Mesendoderm (in vitro differentiated cells): ENCODE results near the gene SSR2.

Source experiments
- DNase-seq: peaks from one replicate; pipeline ENCODE4 v3.0.0; 2013
- H2AK5ac ChIP-seq: 2 replicates; pipeline ENCODE4 v1.6.1; 2013; ENCODE audit warnings: low read length, inconsistent platforms
- H2BK120ac ChIP-seq: 2 replicates; pipeline ENCODE4 v1.6.1; 2013; ENCODE audit warnings: low read depth, mild to moderate bottlenecking, low read length, moderate library complexity, mixed read lengths
- H2BK15ac ChIP-seq: replicated peaks from 2 replicates; pipeline ENCODE4 v1.6.1; 2013; ENCODE audit warnings: low read depth, mild to moderate bottlenecking, moderate library complexity
- H2BK5ac ChIP-seq: 2 replicates; pipeline ENCODE4 v1.6.1; 2013; ENCODE audit warnings: low read length, inconsistent platforms
- H3K18ac ChIP-seq: 2 replicates; pipeline ENCODE4 v1.6.1; 2013; ENCODE audit warnings: mild to moderate bottlenecking, low read length, mixed read lengths
- H3K23ac ChIP-seq: one replicate; pipeline ENCODE4 v1.6.1; 2013; ENCODE audit warnings: low read length
- H3K27ac ChIP-seq: 2 replicates; pipeline ENCODE4 v1.5.1; 2013; ENCODE audit warnings: low read depth, mild to moderate bottlenecking, inconsistent platforms, low read length, moderate library complexity
- H3K27me3 ChIP-seq: 2 replicates; pipeline ENCODE4 v1.6.1; 2013; ENCODE audit warnings: low read length, control low read depth, mild to moderate bottlenecking, inconsistent platforms; ENCODE audit not compliant: insufficient read depth, poor library complexity
- H3K36me3 ChIP-seq: 2 replicates; pipeline ENCODE4 v1.6.1; 2013; ENCODE audit warnings: low read length, inconsistent platforms; ENCODE audit not compliant: control insufficient read depth, insufficient read depth
- H3K4ac ChIP-seq: one replicate; pipeline ENCODE4 v1.6.1; 2013; ENCODE audit warnings: low read depth, mild to moderate bottlenecking, low read length, moderate library complexity
- H3K4me1 ChIP-seq: 2 replicates; pipeline ENCODE4 v1.6.1; 2013; ENCODE audit warnings: low read depth, low read length, inconsistent platforms; ENCODE audit not compliant: control insufficient read depth
- H3K4me2 ChIP-seq: 2 replicates; pipeline ENCODE4 v1.6.1; 2013; ENCODE audit warnings: low read length
- H3K4me3 ChIP-seq: 2 replicates; pipeline ENCODE4 v1.5.1; 2013; ENCODE audit warnings: mild to moderate bottlenecking, low read length
- H3K56ac ChIP-seq: one replicate; pipeline ENCODE4 v1.6.1; 2013; ENCODE audit warnings: low read length
- H3K79me1 ChIP-seq: 2 replicates; pipeline ENCODE4 v1.6.1; 2013; ENCODE audit warnings: low read length, inconsistent platforms
- H3K79me2 ChIP-seq: 2 replicates; pipeline ENCODE4 v1.6.1; 2013; ENCODE audit warnings: mild to moderate bottlenecking, low read length; ENCODE audit not compliant: control insufficient read depth, insufficient read depth
- H3K9ac ChIP-seq: 2 replicates; pipeline ENCODE4 v1.6.1; 2013; ENCODE audit warnings: low read length, inconsistent platforms
- H4K5ac ChIP-seq: one replicate; pipeline ENCODE4 v1.6.1; 2013; ENCODE audit warnings: low read length
- H4K8ac ChIP-seq: one replicate; pipeline ENCODE4 v1.6.1; 2013; ENCODE audit warnings: low read depth, mild to moderate bottlenecking, control low read depth, low read length, moderate library complexity
- WGBS: extraction: QIAGEN DNeasy Blood & Tissue Kit; methylation state at CpG from one replicate; pipeline ENCODE4 v1.1.7; 2013; ENCODE audit warnings: low lambda C conversion rate, missing lambda C conversion rate; ENCODE audit not compliant: insufficient coverage; ENCODE audit errors: extremely low coverage; 5-methylcytosine and 5-hydroxymethylcytosine counted together

Gene SSR2

GRCh38 chr1:156056326-156056849, 35.6 kb upstream of the SSR2 start:
- Histone ChIP-seq H3K27ac (no peak overlapping the region), H2BK15ac (no peak overlapping the region), H2BK5ac (no peak overlapping the region), H3K27me3 (no peaks in the 10 kb centered on the region), H4K8ac (no peak overlapping the region), H3K36me3 (no peaks in the 10 kb centered on the region), H3K79me2 (peaks cover 16% of the 10 kb centered on the region), H3K4me2 (no peak overlapping the region), H3K4me1 (peaks cover 4% of the 10 kb centered on the region), H3K9ac (no peak overlapping the region), H3K79me1 (peaks cover 10% of the 10 kb centered on the region), H3K23ac (no peak overlapping the region), H3K4me3 (no peak overlapping the region), H2AK5ac (no peak overlapping the region), H3K18ac (no peak overlapping the region), H3K4ac (no peak overlapping the region), H4K5ac (no peak overlapping the region), H3K56ac (no peak overlapping the region), H2BK120ac (no peak overlapping the region)
- DNase-seq, result no peak
- WGBS, result no CpG with 5 or more reads among the region's 1 CpG

DNA sequence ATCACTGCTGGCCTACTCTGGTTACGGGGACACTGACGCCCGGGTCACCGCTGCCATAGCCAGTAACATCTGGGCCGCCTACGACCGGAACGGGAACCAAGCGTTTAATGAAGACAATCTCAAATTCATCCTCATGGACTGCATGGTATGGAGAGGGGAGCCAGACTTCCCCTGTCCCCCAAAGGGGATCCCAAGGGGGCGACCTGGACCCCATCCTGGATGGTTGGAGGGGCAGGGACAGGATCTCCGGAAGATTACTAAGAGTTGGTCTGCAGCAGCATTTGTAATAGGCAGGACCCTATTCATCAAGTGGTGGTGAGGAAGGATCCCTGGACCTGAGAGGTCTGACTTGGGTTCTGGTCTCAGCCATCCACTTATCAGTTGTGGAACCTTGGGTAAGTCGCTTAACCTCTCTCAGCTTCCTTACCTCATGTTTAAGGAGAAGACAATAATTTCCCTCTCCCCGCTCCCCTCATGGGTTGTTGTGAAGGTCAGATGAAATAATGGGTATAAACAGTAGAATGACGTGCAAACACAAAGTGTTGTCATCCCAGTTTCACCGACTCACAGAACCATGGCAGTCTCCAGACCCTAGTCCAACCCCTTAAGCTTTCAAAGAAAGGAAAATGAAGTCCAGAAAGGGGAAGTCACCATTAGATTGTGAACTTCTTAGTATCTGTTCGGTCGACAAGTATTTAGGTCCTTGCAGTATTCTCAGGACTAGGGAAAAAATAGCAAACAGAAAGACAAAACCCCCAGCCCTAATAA, 34.7 kb upstream of the SSR2 start:
- peak overlapping the region; percentile 61 for H3K4me3 ChIP-seq
- no peak overlapping the region for H3K18ac ChIP-seq
- H3K4me2 ChIP-seq, result peak overlapping the region; percentile 100
- no CpG with 5 or more reads among the region's 17 CpGs for WGBS
- H3K9ac ChIP-seq, result peak overlapping the region; percentile 97
- no peak for DNase-seq
- H3K79me2 ChIP-seq, result peaks cover 16% of the 10 kb centered on the region
- peaks cover 4% of the 10 kb centered on the region for H3K4me1 ChIP-seq
- H2BK15ac ChIP-seq, result no peak overlapping the region
- peak overlapping the region; percentile 88 for H2AK5ac ChIP-seq
- peak overlapping the region; percentile 18 for H3K27ac ChIP-seq
- peak overlapping the region; percentile 18 for H3K4ac ChIP-seq
- H3K23ac ChIP-seq, result peak overlapping the region; percentile 1
- no peak overlapping the region for H4K8ac ChIP-seq
- H3K79me1 ChIP-seq, result peaks cover 12% of the 10 kb centered on the region
- no peak overlapping the region for H4K5ac ChIP-seq
- no peaks in the 10 kb centered on the region for H3K27me3 ChIP-seq
- H3K36me3 ChIP-seq, result no peaks in the 10 kb centered on the region
- no peak overlapping the region for H2BK120ac ChIP-seq
- H2BK5ac ChIP-seq, result no peak overlapping the region
- H3K56ac ChIP-seq, result peak overlapping the region; percentile 100

DNA sequence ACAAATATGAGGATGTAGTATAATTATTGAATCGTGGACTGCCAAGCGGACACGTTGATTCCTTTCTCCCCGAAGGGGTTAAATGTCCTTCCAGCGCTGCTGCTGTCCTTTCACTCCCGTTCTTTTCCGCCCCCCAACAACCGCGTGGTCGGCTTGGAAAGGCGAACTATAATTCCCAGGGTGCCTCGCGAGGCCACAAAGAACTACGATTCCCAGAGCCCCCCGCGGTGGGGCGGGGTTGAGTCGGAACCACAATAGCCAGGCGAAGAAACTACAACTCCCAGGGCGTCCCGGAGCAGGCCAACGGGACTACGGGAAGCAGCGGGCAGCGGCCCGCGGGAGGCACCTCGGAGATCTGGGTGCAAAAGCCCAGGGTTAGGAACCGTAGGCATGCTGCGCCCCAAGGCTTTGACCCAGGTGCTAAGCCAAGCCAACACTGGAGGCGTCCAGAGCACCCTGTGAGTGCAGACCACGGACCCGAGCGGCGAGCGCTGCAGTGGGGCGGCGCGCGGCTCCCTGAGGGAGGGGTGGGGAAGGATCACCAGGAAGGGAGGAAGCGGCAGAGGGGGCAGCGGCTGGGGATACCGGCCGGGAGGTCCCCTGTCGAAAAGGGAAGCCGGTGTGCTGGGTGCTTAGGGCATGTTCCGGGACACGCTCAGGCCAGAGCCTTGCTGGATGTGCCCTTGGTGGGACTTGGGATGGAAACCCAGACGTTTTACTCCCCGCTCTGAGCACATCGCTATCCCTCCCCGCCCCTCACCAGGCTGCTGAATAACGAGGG, 33.9 kb upstream of the SSR2 start, which contains the start of gene LAMTOR2:
LAMTOR2 (plus strand) TSS at position 283 of the 781 bp plus-strand sequence; CDS start at position 391, 108 bp downstream.
- Histone ChIP-seq H3K4me2 (peak within 1 kb of the TSS; percentile 100), H3K9ac (peak within 1 kb of the TSS; percentile 97), H3K36me3 (no peaks in the 10 kb centered on the region), H2BK15ac (no peak within 1 kb of the TSS), H2BK5ac (peak within 1 kb of the TSS; percentile 94), H3K27me3 (no peaks in the 10 kb centered on the region), H3K27ac (peak within 1 kb of the TSS; percentile 90), H3K4me1 (peaks cover 4% of the 10 kb centered on the region), H2AK5ac (peak within 1 kb of the TSS; percentile 88), H3K79me1 (peaks cover 12% of the 10 kb centered on the region), H3K4ac (peak within 1 kb of the TSS; percentile 85), H3K4me3 (peak within 1 kb of the TSS; percentile 61), H4K5ac (no peak within 1 kb of the TSS), H3K23ac (peak within 1 kb of the TSS; percentile 1), H2BK120ac (peak within 1 kb of the TSS; percentile 48), H4K8ac (peak within 1 kb of the TSS; percentile 0), H3K18ac (peak within 1 kb of the TSS; percentile 98), H3K56ac (peak within 1 kb of the TSS; percentile 100), H3K79me2 (peaks cover 16% of the 10 kb centered on the region)
- WGBS, result no CpG with 5 or more reads among the region's 53 CpGs
- DNase-seq, result peak; percentile 99

DNA sequence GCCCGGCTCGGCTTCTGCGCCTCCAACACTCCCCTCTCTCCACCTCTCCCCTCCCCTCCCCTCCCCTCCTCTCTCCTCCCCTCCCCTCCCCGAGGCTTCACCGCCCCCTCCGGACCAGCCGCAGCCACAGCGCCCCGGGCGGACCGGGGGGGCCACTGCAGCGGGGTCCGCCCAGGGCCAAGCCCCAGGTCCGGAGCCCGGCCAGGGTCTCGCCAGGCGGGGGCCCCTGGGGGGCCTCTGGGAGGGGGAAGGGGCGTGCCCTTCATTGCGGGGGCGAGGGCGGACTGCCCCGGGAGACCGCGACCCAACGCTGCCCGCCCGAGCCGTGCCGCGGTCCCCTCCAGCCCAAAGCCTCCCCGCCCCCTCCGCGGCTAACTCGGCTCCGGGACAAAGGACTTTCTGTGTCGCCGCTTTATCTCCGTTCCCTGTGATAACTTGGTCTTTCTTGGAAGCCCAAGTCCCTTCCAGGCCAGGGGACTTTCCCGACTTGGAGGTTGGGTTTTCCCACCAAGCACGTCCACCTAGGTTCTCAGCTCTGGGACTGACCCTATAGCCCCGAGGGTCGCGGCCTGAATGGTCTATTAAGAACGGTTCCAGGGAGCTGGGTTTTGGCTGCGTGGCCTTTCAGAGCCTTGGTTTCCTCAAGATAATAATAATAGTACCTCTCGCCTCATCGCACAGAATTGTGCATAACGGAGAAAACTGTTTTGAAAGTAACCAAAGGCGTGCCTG, 33.2 kb upstream of the SSR2 start, which contains the start of gene UBQLN4:
UBQLN4 (minus strand) TSS at position 31 of the 732 bp plus-strand sequence. CDS start 97 bp downstream, outside the sequence.
- H3K9ac ChIP-seq, result peak within 1 kb of the TSS; percentile 97
- H3K4me2 ChIP-seq, result peak within 1 kb of the TSS; percentile 76
- peak within 1 kb of the TSS; percentile 84 for H3K4me3 ChIP-seq
- peaks cover 16% of the 10 kb centered on the region for H3K79me2 ChIP-seq
- H3K27me3 ChIP-seq, result no peaks in the 10 kb centered on the region
- no peak within 1 kb of the TSS for H4K5ac ChIP-seq
- peak within 1 kb of the TSS; percentile 83 for H2BK5ac ChIP-seq
- no peak within 1 kb of the TSS for H2BK15ac ChIP-seq
- DNase-seq, result peak; percentile 93
- H3K4me1 ChIP-seq, result peaks cover 4% of the 10 kb centered on the region
- H3K27ac ChIP-seq, result peak within 1 kb of the TSS; percentile 90
- H2BK120ac ChIP-seq, result peak within 1 kb of the TSS; percentile 48
- H4K8ac ChIP-seq, result no peak within 1 kb of the TSS
- H3K18ac ChIP-seq, result peak within 1 kb of the TSS; percentile 98
- no CpG with 5 or more reads among the region's 49 CpGs for WGBS
- peaks cover 12% of the 10 kb centered on the region for H3K79me1 ChIP-seq
- H3K56ac ChIP-seq, result peak within 1 kb of the TSS; percentile 100
- H2AK5ac ChIP-seq, result no peak within 1 kb of the TSS
- no peaks in the 10 kb centered on the region for H3K36me3 ChIP-seq
- H3K23ac ChIP-seq, result no peak within 1 kb of the TSS
- peak within 1 kb of the TSS; percentile 85 for H3K4ac ChIP-seq
